GM12892 (cell line): Measurements from ENCODE around the gene RBMS3.

Experiments used
- POLR2A ChIP-seq: IDR thresholded peaks from 2 replicates; pipeline ENCODE4 v1.6.1; 2011; ENCODE audit warnings: low read depth, low read length, control low read depth
- TAF1 ChIP-seq: IDR thresholded peaks from 2 replicates; pipeline ENCODE4 v1.6.1; 2011; ENCODE audit warnings: low read depth, mild to moderate bottlenecking, control low read depth, low read length, borderline replicate concordance

GRCh38 chr3:29745232-29745870, 464.5 kb downstream of the RBMS3 start:
- no peak for TF ChIP-seq POLR2A
- TF ChIP-seq TAF1, result no peak
